ENCODE results near the gene HERC6. TPM values are rescaled to one million over a fixed set of nuclear protein-coding genes. Genes with fewer than 3 reads are reported as not detected.
"Not testable (repeated sequence)": the region's sequence is repeated elsewhere in the genome, so short reads cannot be mapped to it uniquely, and the experiment has no call there.

The HERC6 gene
- total RNA-seq, 1 experiment from 2014 or later, result 6.8 TPM

DNA sequence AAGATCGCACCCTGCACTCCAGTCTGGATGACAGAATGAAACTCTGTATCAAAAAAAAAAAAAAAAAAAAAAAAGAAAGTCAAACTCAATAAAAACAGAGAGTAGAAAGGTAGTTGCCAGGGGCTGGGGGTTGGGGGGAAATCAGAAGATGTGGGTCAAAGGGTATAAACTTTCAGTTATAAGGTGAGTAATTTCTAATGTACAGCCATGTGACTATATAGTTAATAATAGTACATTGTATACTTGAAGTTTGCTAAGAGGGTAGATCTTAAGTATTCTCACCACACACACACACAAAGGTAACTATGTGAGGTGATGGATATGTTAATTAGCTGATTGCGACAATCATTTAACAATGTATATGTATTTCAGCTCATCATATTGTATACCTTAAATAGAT, 11.5 kb downstream of the HERC6 start:
- DNase-seq (ENCODE audit: low read depth), result no peak

DNA sequence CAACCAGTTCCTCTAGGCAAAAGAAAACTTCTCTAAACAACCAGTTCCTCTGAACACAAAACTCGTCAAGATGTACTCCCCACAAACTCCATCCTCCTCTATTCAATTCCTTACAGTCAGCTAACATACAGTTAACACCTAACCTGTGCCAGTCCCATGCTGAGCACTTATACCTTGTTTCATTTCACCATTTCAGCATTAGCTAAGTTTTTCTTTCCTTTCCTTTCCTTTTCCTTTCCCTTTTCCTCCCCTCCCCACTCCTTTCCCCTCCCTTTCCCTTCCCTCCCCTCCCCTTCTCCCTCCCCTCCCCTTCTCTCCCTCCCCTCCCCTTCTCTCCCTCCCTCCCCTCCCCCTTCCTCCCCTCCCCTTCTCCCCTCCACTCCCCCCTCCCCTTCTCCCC, 13.1 kb downstream of the HERC6 start:
- no peak for DNase-seq (ENCODE audit: low read depth)

DNA sequence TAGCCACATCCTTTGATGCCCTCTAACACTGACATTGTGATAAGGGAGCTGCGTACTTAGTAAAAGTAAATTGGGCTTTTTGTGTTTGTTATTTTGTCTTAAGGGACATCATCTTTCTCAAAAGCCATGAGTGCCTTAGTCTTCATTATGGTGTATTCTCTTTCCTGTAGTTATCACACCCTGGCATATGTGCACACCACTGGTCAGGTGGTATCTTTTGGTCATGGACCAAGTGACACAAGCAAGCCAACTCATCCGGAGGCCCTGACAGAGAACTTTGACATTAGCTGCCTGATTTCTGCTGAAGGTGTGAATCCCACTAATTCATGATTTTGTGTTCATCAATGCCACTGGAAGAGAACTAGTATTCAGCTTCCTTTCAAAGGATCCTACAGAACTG, 18.0 kb downstream of the HERC6 start:
- DNase-seq (ENCODE audit: low read depth), result no peak

DNA sequence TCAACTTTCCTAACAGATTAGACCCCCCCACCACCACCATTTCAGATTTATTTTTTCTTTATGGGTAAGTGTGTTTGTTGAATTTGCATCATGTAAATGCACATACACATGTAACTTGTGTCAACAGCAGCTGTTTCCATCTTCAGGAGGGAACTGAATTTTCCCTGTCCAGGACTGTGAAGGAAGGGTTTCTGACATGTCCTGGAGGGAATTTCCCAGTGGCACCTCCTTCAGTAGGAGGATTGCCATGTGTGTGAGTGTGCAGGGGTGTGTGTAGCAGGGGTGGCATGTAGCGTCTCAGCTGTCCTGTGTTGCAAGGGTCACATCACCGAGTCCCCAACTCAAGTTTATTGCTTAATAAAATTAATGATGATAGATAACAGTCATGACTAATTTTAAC, 19.7 kb downstream of the HERC6 start:
- DNase-seq (ENCODE audit: low read depth), result no peak

DNA sequence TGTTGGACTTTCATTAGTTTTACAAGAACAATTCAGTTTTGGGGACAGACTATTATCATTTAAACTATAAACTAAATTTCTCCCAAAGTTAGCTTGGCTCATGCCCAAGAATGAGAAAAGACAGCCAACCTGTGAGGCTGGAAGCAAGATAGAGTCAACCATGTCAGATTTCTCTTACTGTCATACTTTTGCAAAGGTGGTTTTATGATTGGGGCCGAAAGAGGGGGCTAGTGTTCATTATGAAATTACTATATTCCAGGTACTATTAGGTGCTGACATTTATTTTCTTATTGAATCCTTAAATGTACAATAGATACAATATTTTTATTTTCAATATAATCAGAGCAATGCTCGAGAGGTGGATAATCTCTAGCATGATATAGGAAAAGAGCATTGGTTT, 30.6 kb downstream of the HERC6 start:
- DNase-seq (ENCODE audit: low read depth), result no peak

DNA sequence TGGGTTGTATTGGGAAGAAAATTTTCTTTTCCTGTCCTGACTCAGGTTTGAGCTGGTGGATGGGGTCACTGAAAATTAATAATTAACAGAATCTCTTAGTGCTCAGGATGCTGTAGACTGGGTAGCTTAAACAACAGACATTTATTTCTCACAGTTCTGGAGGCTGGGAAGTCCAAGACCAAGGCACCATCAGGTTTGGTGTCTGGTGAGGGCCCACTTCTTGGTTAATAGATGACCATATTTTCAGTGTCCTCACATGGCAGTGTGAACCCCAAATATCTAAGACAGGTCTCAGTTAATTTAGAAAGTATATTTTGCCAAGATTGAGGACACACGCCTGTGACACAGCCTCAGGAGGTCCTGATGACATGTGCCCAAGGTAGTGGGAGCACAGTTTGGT, 31.1 kb downstream of the HERC6 start:
- no peak for DNase-seq (ENCODE audit: low read depth)

DNA sequence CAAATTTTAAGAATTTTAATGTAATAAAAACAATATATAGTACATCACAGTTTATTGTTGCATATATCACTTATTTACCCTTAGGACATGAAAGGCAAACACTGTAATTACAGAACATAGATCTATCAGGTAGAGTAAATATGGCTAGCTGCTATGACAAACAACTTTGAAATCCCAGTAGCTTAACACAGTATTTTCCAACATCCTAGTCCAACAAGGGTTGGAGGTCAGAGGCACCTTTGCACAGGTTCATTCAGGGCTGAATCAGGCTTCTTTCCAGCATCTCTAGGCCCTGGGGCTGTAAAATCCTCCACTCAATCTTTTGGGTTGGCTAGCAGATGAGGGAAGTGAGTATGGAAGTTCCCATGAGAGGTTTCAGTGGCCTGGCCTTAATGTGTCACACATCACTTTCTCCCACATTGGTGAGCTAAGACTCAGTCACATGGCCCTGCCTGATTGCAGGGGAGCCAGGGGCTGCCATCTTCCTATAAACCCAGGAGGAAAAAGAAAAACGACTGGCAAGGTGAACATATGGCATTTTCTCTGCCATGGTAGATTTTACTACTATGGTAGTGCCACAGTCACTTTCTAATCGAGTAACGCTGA, 32.9 kb downstream of the HERC6 start:
- DNase-seq (ENCODE audit: low read depth), result no peak

DNA sequence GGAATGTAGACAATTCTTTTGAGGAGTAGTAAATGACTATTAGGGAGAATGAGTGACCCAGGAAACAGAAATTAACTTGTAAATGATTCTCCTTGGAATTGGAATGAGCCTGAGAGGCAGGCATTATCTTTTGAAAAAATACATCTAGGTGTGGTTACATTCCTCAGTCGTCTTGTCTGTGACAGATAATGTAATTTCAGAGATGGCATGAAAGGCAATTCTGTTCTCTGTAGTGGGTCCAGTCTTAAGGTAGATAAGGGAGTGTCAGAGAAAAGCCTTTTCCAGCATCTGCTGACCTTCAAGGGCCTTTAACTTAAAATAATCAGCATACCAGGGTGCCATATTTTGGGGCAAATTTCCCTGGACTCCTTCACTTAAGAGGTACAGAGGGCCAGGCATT, 35.1 kb downstream of the HERC6 start:
- no peak for DNase-seq (ENCODE audit: low read depth)

DNA sequence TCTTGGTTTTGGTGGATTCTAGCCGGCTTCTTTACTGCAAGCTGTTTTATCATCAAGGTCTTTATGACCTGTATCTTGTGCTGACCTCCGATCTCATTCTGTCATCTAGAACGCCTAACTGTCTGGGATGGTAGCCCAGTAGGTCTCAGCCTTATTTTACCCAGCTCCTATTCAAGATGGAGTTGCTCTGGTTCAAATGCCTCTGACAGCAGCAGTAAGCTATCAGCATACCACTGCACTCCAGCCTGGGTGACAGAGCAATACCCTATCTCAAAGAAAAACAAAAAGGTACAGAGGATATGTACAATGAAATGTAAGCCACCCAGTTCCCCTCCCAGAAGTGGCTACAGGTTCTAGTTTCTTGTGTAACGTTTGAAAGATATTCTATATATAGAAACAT, 36.1 kb downstream of the HERC6 start:
- no peak for DNase-seq (ENCODE audit: low read depth)

DNA sequence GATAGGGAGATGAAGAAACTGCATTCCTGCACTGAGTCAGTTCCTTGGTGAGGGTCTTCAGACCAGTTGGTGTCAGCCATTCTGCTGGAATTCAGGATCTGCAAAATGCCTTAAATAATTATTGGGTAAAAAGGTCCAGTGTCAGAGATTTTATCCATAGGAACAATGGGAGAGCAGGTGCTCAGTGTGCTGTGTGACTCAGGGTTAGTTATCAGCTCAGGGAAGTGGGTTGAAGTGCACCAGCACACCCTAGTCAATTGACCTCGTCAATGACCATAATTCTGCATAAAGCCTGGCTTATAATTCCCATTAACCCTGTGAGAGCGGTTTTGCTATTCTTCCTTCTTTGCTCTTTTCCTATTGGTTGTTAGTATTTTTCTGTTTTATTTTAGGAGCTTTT, 37.3 kb downstream of the HERC6 start:
- DNase-seq (ENCODE audit: low read depth), result no peak

DNA sequence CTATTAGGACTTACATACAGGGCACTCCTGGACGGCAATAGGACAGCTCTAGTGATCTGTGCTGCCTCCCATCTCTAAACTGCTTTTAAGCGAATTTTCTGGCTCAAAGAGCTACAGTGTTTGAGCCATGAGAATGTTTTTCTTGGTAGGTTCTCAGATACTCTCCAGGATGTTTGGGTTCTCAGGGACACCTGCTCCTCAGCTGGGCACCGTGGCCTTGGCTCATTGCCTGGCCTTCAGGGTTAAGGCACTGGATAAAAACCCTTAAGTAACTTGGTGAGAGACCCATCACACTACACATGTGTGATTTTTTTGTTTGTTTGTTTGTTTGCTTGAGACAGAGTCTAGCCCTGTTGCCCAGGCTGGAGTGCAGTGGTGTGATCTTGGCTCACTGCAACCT, 39.8 kb downstream of the HERC6 start:
- DNase-seq (ENCODE audit: low read depth), result no peak

DNA sequence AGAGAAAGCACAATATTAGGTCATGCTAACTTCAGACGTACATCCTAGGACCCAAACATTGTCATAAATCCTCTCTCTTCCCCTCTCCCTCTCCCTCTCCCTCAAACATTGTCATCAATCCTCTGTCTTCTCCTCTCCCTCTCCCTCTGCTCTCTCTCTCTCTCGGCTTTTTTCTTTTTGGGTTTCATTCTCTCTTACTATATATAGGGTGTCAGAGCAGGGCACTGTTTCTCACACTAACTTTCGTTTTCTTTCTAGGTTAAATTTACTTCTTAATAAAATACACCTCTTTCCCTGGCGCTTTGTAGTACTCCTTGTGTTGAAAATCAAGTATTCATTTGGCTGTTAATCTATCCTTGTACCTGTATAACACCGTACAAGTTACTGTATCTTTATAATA, 41.2 kb downstream of the HERC6 start:
- DNase-seq (ENCODE audit: low read depth), result no peak

DNA sequence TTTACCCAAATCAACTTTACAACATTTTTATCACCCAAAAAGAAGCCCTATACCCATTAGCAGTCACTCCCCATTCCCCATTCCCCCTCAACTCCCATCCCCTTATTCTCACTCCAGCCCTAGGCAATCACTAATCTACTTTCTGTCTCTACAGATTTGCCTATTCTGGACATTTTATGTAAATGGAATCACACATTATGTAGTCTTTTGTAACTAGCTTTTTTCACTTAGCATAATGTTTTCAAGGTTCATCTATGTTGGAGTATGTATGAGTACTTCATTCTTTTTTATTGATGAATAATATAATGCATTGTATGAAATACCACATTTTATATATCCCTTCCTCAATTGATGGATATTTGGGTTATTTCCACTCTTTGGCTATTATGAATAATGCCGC, 42.2 kb downstream of the HERC6 start:
- no peak for DNase-seq (ENCODE audit: low read depth)

DNA sequence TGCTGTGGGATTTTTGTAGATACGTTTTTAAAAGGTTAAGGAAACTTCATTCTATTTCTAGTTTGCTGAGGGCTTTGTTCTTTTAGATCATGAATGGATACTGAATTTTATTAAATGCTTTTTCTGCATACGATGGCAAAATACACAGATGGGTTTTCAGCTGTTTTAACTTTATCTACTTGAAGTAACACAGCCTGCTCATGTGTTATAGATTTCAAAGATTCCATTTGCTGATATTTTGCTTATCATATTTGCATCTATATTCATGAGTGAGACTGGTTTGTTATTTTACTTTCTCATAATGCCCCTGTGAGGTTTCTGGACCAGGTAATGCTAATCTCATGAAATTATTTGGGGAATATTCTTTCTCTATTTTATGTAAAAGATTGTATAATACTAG, 43.8 kb downstream of the HERC6 start:
- DNase-seq (ENCODE audit: low read depth), result no peak

DNA sequence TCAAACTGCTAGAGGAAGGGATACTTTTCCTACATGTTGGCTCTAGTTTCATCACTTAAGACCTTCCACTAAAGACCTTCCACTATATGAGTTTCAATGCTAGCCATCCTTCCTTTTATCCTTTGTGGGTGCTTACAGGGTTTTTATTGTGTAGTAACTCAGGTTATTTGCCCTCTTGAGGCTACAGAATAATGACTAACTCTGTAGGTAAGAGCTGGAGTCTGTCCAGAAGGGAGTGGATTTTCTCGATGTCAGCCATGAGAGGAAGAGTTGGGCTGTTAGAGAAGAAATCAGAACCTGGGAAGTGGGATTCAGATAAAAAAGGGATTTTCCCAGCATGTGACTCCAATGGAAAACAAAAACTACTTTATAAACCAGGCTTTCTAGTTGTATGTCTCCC, 50.7 kb downstream of the HERC6 start:
- DNase-seq (ENCODE audit: low read depth), result no peak

DNA sequence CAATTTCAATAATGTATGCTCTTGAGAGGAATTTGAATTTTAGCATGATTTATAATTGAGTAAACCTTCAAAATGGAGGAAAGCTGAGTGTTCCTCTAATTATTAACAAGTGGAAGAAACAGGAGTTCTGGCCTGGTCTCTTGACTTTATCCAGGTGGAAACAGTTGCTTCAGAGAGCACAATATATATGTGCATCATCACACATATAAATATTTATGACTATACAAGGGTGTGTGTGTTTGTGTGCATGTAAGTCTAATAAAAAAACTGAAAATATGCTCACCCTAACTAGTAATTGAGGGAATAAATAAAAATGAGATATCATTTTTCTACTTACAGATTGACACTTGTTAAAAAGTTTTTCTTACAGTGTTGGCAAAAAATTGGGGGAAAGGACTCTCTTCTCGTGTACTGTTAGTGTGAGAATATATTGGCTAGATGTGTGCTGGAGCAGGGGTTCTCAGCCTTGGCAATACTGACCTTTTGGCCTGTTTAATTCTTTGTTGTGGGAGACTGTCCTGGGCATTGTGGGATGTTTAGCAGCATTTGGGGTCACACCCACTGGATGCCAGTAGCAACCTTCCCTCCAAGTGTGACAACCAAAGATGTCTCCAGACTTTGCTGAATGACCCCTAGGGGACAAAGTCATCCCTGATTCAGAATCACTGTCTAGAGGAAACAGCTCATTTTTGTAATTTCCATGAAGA, 57.5 kb downstream of the HERC6 start:
- no peak for DNase-seq (ENCODE audit: low read depth)

DNA sequence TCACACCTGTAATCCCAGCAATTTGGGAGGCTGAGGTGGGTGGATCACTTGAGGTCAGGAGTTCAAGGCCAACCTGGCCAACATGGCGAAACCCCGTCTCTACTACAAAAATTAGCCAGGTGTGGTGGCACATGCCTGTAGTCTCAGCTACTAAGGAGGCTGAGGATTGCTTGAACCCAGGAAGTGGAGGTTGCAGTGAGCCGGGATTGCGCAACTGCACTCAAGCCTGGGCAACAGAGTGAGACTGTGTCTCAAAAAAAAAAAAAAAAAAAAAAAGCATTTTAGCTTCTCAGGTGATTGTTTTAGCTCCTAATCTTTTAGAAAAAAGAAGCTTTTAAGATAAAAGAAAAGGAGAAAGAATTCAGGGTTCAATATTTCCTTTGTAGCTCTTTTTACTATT, 59.2 kb downstream of the HERC6 start:
- DNase-seq (ENCODE audit: low read depth), result not testable (repeated sequence)

DNA sequence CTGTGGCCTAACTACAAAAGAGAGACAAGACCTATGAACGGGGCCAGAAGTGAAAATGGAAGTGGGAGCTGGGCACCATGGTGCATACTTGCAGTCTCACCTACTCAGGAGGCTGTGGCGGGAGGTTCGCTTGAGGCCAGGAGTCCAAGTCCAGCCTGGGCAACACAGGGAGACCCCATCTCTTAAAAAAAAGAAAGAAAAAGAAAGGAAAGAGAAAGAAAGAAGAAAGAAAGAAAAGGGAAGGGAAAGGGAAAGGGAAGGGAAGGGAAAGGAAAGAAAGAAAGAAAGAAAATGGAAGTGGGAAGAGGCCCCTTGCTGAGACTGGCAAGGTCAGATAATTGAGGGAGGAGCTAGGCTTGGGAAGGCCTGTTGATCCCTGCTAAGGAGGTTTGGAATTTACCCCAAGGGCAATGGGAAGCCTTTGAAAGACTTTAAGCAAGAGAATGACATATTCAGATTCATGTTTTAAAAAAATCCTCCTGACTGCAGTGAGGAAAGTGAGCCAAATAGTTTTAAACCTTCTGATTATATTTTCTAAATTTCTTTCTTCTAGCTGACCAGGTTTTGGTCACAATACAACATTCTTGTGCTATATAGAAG, 60.6 kb downstream of the HERC6 start:
- DNase-seq (ENCODE audit: low read depth), result peak; percentile 71

DNA sequence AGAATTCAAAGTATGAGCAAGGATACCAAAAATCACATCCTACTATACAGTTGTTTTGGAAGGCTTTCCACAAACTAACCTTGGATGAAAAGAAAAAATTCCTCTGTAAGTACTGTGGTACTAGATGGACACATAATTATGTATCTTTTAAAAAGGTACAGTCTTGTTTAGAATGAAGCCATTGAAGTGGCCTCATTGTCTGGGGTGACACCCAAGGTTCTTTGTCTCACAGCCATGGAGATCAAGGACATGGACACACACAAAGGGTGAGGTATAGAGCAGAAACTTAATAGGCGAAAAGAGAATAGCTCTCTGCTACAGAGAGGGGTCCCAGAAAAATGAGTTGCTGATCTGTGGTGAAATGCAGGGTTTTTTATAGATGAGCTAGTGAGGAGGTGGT, 61.5 kb downstream of the HERC6 start:
- DNase-seq (ENCODE audit: low read depth), result no peak

DNA sequence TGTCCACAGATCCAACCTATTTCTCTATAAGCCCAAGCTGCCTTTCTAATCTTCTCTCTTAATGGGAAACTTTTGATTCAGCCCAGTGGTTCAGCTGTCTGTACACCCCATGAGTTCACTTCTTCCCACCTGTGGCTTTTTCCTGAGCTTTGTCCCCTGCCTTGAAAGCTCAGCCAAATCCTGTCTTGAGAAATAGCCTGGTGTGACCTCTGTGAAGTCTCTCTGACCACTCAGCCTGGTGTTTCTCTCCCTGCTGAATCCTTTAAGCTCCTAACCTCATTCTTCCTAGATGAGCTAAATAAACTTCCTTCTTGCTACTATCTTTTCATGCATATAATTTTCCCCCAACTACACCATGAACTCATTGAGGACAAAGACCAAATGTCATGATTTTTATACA, 63.0 kb downstream of the HERC6 start:
- no peak for DNase-seq (ENCODE audit: low read depth)

DNA sequence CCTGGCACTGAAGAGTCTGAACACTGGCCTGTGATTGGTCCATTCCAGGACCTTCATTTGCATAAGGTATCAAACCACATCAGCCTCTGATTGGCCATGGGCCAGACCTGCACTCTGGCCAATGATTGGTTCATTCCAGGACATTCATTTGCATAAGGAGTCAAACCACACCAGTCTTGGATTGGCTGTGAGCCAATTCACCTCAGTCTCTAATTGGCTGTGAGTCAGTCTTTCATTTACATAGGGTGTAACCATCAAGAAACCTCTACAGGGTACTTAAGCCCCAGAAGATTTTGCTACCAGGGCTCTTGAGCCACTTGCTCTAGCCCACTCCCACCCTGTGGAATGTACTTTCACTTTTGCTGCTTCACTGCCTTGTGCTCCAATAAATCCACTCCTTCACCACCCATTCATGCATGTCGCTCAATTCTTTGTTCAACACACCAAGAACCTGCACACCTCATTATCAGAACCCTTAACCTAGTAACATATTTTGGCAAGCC, 64.1 kb downstream of the HERC6 start:
- DNase-seq (ENCODE audit: low read depth), result peak; percentile 36

DNA sequence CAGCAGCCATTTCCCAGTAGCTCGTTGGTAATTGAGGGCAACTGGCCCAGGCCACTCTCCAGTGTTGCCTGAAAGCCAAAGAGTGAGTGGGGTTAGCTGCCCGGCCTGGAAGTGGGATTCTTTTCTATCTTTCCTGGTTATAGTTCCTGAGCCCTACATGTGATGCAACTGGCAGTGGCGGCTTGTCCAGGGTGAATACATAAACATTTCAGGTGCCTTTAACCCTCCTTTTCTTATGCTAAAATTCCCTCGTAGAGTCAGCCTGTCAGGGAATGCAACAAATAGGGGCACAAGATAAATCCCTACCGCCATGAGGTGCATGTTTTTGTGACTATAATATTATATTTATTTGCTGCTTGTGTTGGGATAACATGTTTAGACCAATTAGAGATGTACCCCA, 64.8 kb downstream of the HERC6 start:
- DNase-seq (ENCODE audit: low read depth), result no peak

DNA sequence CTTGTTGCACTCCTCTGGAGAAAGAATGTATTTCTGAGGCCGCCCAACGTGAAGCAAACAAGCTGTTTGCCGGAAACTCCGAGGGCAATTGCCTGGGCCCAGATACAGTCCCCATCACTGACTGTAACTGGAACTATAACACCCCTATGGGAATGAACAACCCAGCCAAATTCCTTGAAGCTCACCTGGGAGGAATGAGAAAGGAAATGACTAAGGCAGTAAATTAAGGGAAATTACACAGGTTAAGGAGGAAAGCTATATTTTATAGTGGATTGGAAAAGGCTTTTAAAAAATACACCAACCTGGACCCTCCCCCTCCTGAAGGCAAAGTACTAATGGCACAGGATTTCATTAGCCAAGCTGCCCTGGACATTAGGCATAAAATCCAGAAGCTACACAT, 66.6 kb downstream of the HERC6 start:
- no peak for DNase-seq (ENCODE audit: low read depth)
